HG03432 (cell line): ENCODE measurements around the gene PNMA6E.

Experiments
- ATAC-seq: cut with Tn5 transposase; IDR thresholded peaks from one replicate; pipeline ENCODE4 v1.9.1; 2021; ENCODE audit warnings: mild to moderate bottlenecking, moderate library complexity; ENCODE audit not compliant: unreplicated experiment

PNMA6E gene

DNA sequence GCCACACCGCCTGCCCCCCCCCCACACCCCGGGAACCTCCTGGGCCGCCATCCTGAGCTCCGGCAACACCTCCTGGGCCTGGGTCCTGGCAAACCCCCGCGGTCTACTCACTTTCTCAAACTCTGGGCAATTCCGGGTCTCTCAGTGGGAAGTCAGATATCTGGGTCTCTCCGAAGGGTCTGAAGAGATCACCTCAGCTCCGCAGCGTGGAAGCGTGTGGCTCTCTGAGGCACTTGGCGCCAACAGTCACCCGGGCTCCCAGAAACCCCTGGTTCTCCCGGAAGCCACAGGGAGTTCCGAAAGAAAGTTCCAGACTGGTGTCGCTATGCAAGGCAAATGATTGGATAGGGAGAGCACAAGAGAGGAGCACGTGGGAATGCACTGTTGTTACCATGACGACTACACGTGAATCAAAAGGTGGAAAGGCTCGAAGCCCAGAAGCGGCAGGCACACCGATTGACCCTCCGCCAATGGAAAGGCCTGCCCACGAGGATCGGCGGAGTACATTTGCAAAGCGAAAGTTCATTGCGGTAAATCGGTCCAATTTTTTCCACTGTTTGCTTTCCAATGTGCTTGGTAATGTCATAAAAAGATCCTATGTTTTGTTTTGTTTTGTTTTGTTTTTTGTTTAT is at the start of gene PNMA6E:
TSS of gene PNMA6E (minus strand) at position 218 of the 632 bp plus-strand sequence. CDS start 2,501 bp downstream, outside the sequence.
- no peak for ATAC-seq

GRCh38 chrX:153450949-153451277 is 49.8 kb upstream of the PNMA6E start:
- no peak for ATAC-seq

DNA sequence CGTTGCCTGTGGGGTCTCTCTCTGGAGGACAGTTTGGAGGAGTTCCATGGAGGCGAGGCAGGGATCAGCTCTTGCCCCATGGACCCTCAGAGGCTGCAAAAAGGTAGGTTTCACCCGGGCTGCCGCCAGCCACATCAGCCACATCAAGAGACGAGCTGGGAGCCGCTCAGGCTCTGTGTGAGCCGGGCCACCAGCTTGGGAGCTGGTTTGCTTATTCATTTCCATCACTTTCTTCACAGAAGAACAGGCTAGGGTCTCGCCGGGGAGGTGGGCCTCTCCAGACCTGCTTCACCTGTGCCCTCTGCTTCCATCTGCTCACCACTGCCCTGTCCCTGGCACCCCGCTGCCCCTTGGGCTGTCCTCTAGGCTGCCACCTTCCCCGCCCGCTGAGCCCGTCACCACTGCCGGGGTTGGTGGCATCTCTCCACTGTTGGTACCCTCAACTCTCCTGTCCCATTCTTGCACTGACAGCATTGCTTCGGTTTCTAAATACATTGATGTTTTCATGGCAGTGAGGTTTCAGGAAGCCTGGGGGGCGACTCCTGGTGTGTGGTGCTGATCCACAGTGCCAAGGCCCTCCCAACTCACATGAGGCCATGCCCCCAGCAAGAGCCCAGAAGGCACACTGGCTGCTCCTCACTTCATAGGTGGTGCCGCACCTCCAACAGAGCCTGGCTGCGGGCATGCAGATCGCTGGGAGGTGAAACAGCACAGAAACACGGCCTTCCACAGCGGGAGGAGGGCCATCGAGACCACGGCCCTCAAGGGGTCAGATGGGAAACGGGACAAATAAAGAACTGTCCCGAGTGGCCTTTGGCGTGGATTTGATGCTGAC is 49.2 kb upstream of the PNMA6E start:
- ATAC-seq = no peak

DNA sequence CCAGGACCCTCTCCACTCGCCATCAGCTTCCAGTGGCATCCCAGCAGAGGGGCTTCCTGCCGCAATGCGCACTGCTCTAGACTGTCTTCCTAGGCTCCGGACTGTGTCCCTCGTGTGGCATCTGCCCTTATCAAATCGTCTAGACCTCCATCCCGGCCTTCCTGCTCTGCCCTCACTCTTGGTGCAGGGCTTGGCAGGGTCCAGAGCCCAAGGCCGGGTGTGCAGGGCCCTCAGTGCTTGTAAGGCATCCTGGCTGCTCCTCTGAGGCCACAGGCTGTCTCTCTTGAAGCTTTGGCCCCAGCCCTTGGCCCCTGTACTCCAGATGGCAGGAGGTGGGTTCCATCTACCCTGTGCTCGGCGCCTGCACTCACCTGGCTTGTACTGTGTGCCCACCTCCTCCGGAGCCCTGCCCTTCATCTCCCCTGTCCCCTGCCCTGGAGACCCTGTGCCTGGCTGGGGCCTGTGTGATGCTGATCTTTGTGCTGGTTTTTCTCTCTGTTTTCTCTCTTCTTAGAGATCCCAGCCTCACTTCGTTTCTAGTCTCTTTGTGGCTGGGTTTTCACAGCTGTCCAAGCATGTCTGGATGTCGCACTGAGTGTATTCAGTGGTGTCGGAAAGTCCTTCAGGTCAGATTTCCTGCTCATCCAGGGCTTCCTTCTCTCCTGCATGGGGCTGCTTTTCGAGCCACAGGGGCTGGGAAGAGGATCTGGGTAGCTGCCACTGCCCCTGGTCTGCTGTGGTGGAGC is 48.4 kb upstream of the PNMA6E start:
- no peak for ATAC-seq

GRCh38 chrX:153448556-153449367 is 47.6 kb upstream of the PNMA6E start:
- no peak for ATAC-seq

- no peak for ATAC-seq
Measured at GRCh38 chrX:153447581-153447960, 46.4 kb upstream of the PNMA6E start.

GRCh38 chrX:153446950-153447580 is 45.9 kb upstream of the PNMA6E start:
- no peak for ATAC-seq

GRCh38 chrX:153446636-153446936 is 45.4 kb upstream of the PNMA6E start:
- no peak for ATAC-seq

DNA sequence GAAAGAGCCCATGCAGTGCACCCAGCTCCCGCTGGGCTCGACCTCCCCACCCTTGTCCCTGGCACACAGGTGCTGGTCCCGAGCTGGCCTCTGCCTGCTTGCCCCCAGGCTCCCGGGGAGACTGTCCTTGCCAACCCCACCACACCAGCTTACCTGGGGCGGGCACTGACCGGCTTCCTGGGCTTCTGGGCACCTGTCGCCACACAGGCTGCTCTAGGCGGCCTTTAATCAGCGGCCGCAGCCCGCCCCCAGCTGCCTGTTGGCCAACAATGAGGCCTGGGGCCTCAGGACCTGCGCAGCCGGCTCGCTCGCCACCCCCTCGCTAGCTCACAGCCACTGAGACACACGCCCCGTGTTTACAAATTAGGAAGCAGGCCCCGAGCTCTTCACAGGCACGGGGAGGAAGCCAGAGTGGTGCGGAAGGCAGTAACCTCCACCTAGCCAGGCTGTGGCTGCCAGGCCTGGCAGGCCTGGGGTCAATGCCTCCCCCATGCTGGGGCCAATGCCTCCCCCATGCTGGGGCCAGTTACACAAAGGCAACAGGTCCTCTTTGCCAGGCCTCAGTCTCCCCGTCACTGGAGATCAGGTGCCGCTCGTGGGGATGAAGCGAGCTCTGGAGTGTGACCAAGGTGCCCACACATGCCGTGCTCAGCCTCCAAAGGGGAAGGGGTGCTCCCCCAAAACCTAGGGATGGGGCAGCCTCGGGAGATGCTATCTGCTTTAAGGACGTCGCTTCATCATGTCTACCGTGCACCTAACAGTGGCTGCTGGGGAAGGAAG is 44.9 kb upstream of the PNMA6E start, which contains the start of gene TREX2:
TSS of gene TREX2 (minus strand) at position 201 of the 780 bp plus-strand sequence. CDS start 626 bp downstream, outside the sequence.
- ATAC-seq = no peak

DNA sequence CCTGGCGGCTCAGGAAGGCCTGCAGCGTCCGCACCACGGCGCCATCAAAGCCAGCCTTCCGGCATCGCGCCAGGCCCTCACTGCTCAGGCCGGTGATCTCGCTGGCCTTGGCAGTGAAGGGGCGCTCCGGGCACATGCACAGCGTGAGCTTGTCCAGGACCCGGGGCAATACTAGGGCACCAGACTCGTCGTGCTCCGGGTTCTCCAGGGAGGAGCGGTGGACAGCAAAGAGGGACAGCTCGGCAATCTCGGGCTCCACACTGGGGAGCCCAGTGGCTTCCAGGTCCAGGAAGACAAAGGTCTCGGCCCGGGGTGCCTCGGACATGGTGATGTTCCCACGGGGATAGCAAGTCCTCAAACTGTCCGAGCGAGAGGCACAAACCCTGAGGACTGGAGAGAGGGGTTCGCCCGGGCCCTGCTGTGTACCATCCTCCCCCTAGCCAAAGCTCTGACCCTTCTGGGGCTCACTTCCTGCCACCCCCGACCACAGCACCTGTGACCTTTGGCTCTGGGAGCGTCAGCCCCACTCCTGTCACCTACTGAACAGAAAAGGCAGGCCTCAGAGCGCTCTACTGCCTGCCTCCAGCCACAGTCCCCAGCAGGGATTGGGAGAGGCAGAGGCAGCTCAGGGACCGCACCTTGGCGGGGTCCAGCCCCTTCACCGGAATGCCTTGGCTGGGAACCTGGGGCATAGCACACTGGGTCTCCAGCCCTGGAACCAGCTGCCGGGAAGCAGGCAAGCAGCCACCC is 44.1 kb upstream of the PNMA6E start:
- ATAC-seq = no peak

- no peak for ATAC-seq
Measured at GRCh38 chrX:153444333-153445011, 43.3 kb upstream of the PNMA6E start.

DNA sequence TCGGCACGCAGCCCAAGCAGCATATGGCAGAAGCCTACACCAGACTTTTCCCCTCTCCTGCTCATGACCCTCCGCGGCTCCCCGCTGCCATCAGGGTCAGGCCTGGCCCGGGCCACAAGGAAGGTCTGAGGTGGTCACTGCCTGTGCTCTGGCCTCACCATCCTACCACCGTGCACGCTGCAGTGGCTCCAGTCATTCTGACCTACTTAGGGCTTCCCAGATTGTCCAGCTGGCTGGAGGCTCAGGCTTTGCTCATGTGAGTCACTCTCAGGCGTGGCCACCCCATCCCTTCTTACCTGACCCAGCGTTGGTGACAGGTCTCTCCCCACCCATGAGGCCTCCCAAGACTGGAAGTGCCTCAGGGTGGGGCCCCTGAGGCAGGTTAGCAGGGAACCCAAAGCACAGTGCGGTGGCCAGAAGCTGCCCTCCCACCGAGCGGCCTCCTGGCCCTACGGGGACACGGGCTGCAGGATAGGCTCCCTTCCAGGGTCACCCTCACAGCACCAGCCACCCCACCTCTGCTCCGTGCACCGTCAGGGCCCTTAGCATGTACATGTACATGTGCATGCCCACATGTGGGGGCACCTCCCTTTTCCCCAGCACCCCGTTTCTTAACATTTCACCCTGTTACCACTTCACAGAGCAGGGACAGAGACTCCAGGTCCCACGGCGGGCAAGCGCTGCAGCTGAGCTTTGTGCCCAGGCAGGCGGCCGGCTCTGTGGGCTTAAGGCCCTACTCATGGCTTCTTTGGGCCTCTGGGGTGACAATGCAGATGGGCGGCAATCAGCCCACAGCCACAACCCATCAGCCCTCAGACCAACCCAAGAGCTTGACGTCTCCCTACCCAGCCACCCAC is 42.6 kb upstream of the PNMA6E start:
- no peak for ATAC-seq

- no peak for ATAC-seq
Measured at GRCh38 chrX:153442463-153442862, 41.3 kb upstream of the PNMA6E start.

DNA sequence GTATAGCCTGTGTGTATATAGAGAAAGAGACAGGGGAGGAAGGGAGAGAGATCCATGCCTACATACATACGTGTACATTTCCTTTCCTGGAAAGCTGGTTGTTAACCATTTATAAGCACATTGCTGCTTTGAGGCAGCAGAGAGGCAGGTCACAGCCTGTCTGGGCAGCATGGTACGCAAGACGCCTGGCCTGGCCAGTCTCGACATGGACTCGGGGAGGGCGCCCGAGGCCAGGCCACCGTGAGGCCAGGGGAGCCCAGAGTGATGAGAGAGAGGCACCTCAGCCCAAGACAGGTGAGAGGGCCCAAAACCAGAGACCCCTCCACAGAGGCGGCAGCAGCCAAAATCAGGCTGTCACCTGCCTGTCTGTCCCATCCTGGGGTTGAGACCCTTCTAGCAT is 40.8 kb upstream of the PNMA6E start:
- ATAC-seq = no peak

DNA sequence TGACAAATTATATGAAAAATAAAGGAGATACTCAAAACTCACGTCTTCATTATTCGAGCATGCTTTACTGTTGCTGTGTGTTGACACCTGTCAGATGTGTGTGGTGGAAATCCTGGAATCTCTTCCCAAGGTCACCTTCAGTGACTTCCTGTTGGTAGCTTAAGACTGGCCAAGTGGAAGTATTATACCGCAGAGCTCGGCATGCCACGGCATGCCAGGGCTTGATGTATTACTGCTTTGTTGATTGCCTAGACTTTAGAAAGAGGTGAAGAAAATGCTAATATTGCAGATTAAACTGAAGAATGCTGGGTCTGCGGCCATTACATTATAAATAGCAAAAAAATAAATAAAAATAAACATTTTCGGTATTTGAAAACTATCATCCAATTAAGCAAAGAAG is 40.1 kb upstream of the PNMA6E start:
- no peak for ATAC-seq

DNA sequence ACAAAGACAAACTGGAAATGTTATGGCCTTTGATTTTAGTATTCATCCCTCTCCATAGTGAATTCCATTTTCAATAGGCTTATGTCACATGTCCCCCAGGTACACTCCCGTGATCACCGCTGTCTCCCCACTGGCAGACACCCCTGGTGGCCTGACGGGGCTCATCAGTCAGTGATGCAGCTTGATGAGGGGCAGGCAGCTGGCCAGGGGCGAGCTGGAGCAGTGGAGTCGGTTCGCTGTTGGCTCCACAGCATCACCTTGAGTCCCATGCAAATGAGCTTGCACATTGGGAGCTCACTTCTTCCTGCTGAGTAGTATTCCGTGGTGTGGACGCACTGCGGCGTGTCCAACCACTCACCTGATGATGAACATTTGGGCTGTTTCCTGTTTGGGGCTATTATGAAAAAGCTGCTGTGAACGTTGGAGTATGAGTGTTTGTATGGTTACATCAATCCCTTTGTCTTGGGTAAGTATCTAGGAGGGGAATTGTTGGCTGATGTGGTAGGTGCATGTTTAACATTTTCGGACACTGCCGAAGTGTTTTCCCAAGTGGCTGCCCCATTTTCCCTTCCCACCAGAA is 39.5 kb upstream of the PNMA6E start:
- no peak for ATAC-seq

DNA sequence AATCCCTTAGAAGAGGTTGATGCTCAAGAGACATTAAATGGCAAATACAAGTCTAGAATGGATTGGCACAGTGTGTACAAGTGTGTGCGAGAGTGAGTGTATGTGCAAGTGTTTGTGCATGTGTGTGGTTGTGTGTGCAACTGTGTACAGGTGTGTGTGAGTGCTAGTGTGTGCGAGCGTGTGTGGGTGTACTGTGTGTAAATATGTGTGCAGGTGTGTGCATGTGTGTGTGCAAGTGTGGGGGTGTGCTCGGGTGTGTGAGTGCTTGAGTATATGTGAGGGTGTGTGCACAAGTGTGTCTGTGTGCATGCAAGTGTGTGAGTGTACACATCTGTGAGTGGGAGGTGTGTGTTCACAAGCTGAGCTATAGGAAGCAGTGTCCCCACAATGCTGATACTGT is 38.8 kb upstream of the PNMA6E start:
- ATAC-seq = no peak
